NCI-H748 (cell line): Measurements from ENCODE around the gene NOSIP.

ENCODE experiments used
- DNase-seq: peaks from one replicate; lab custom pipeline; 2025; ENCODE audit not compliant: unreplicated experiment; lab: John Stamatoyannopoulos, UW

NOSIP gene

GRCh38 chr19:49512970-49513745 lies 67.2 kb downstream of the NOSIP start:
- peak; percentile 67 for DNase-seq

GRCh38 chr19:49507803-49508494 lies 72.4 kb downstream of the NOSIP start:
- DNase-seq: no peak

DNA sequence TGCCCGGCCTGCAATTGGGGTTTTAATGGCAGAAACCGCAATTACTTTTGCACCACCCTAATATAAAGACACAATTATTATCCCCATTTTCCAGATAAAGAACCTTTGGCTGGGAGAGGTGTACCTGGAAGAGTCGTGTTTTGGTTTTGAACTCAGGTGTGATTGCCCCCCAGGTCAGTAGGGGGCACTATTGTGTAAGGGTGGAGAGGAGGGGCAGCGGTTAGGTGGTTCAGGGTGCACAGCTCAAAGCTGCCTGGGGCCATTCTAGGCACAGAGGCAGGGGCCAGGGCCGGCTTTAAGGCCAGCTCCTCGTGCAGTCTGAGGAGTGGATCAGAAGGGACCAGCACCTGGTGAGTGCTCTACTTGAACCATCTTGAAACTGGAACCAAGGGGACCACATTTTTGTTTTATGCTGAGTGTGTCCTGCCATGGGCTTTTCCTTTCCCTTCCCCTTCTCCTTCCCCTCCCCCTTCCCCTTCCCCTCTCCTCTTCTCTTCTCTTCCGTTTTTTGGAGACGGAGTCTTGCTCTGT lies 73.7 kb downstream of the NOSIP start:
- DNase-seq: peak; percentile 77
